ENCODE measurements around the gene HSD17B3.
"Not testable (repeated sequence)": the region's sequence is repeated elsewhere in the genome, so short reads cannot be mapped to it uniquely, and the experiment has no call there.

The HSD17B3 gene

GRCh38 chr9:96192710-96193109 is 109.3 kb downstream of the HSD17B3 start:
- no peak for DNase-seq

- DNase-seq = no peak
Measured at GRCh38 chr9:96189995-96190394, 112.0 kb downstream of the HSD17B3 start.

GRCh38 chr9:96189581-96189980 is 112.4 kb downstream of the HSD17B3 start:
- not testable (repeated sequence) for DNase-seq

GRCh38 chr9:96188571-96188970 is 113.4 kb downstream of the HSD17B3 start:
- no peak for DNase-seq

- DNase-seq = no peak
Measured at GRCh38 chr9:96187151-96187555, 114.8 kb downstream of the HSD17B3 start.

GRCh38 chr9:96186591-96187011 is 115.4 kb downstream of the HSD17B3 start:
- peak; percentile 84 for DNase-seq

- no peak for DNase-seq
Measured at GRCh38 chr9:96185518-96186156, 116.3 kb downstream of the HSD17B3 start.
